Subcutaneous abdominal adipose tissue (tissue), 5 donors: ENCODE results near the gene MAMDC2.

ENCODE experiments used
- H3K27ac ChIP-seq: one replicate; pipeline ENCODE4 v1.7.0; 2013; ENCODE audit warnings: low read depth, mild to moderate bottlenecking, inconsistent platforms, low read length, moderate library complexity
- H3K27me3 ChIP-seq, 5 donors: one replicate each; pipeline ENCODE4 v1.7.0; 2013; ENCODE audit warnings: low read length in 5 of 5, inconsistent platforms in 1 of 5; ENCODE audit not compliant: control insufficient read depth in 5 of 5, insufficient read depth in 4 of 5
- H3K36me3 ChIP-seq, 5 donors: one replicate each; pipeline ENCODE4 v1.7.0; 2013; ENCODE audit warnings: low read length in 5 of 5; ENCODE audit not compliant: control insufficient read depth in 5 of 5, insufficient read depth in 5 of 5
- H3K4me1 ChIP-seq, 5 donors: one replicate each; pipeline ENCODE4 v1.7.0; 2013; ENCODE audit warnings: low read length in 5 of 5, mild to moderate bottlenecking in 3 of 5, moderate library complexity in 1 of 5; ENCODE audit not compliant: control insufficient read depth in 5 of 5, insufficient read depth in 5 of 5
- H3K4me3 ChIP-seq, 5 donors: one replicate each; pipeline ENCODE4 v1.7.0; 2013; ENCODE audit warnings: low read length in 5 of 5, low read depth in 1 of 5
- H3K9ac ChIP-seq, 5 donors: one replicate each; pipeline ENCODE4 v1.7.0; 2013; ENCODE audit warnings: low read length in 5 of 5, mild to moderate bottlenecking in 4 of 5, moderate library complexity in 3 of 5
- H3K9me3 ChIP-seq, 5 donors: one replicate each; pipeline ENCODE4 v1.7.0; 2013; ENCODE audit warnings: low read length in 5 of 5; ENCODE audit not compliant: control insufficient read depth in 5 of 5
- donor health status: healthy.
- donor health status: healthy.
- donor health status: healthy.
- donor health status: healthy.
- donor health status: healthy.

The MAMDC2 gene

GRCh38 chr9:70136632-70137031 lies 93.0 kb downstream of the MAMDC2 start:
- Histone ChIP-seq H3K4me3 (no peak overlapping the region), H3K9ac (no peak overlapping the region), H3K36me3 (peaks cover 0 to 16% (median 5%) of the 10 kb centered on the region in 5 donors), H3K9me3 (no peaks in the 10 kb centered on the region), H3K4me1 (no peaks in the 10 kb centered on the region), H3K27me3 (no peaks in the 10 kb centered on the region), H3K27ac (no peak overlapping the region)

GRCh38 chr9:70137577-70137976 lies 93.9 kb downstream of the MAMDC2 start:
- Histone ChIP-seq H3K4me1 (no peaks in the 10 kb centered on the region), H3K9me3 (no peaks in the 10 kb centered on the region), H3K4me3 (no peak overlapping the region), H3K9ac (no peak overlapping the region), H3K27ac (no peak overlapping the region), H3K27me3 (no peaks in the 10 kb centered on the region), H3K36me3 (peaks cover 0 to 18% (median 5%) of the 10 kb centered on the region in 5 donors)

GRCh38 chr9:70142101-70142500 lies 98.5 kb downstream of the MAMDC2 start:
- Histone ChIP-seq H3K27ac (no peak overlapping the region), H3K36me3 (peaks cover 0 to 18% (median 6%) of the 10 kb centered on the region in 5 donors), H3K9ac (no peak overlapping the region), H3K27me3 (no peaks in the 10 kb centered on the region), H3K9me3 (no peaks in the 10 kb centered on the region), H3K4me1 (no peaks in the 10 kb centered on the region), H3K4me3 (no peak overlapping the region)

GRCh38 chr9:70143394-70144130 lies 99.9 kb downstream of the MAMDC2 start:
- Histone ChIP-seq H3K9ac (no peak overlapping the region), H3K4me3 (no peak overlapping the region), H3K27me3 (no peaks in the 10 kb centered on the region), H3K27ac (no peak overlapping the region), H3K9me3 (no peaks in the 10 kb centered on the region), H3K36me3 (peaks cover 3 to 14% (median 6%) of the 10 kb centered on the region in 5 donors), H3K4me1 (no peaks in the 10 kb centered on the region)

GRCh38 chr9:70144131-70144503 lies 100.5 kb downstream of the MAMDC2 start:
- Histone ChIP-seq H3K4me3 (no peak overlapping the region), H3K27me3 (no peaks in the 10 kb centered on the region), H3K9me3 (no peaks in the 10 kb centered on the region), H3K4me1 (no peaks in the 10 kb centered on the region), H3K27ac (no peak overlapping the region), H3K9ac (no peak overlapping the region), H3K36me3 (peaks cover 3 to 14% (median 6%) of the 10 kb centered on the region in 5 donors)

GRCh38 chr9:70145981-70146380 lies 102.3 kb downstream of the MAMDC2 start:
- Histone ChIP-seq H3K27me3 (no peaks in the 10 kb centered on the region), H3K4me1 (no peaks in the 10 kb centered on the region), H3K4me3 (no peak overlapping the region), H3K27ac (no peak overlapping the region), H3K9me3 (no peaks in the 10 kb centered on the region), H3K9ac (no peak overlapping the region), H3K36me3 (peaks cover 3 to 15% (median 6%) of the 10 kb centered on the region in 5 donors)

GRCh38 chr9:70147196-70147595 lies 103.5 kb downstream of the MAMDC2 start:
- peaks cover 6 to 13% (median 6%) of the 10 kb centered on the region in 5 donors for H3K36me3 ChIP-seq
- H3K27ac ChIP-seq: no peak overlapping the region
- H3K9me3 ChIP-seq: no peaks in the 10 kb centered on the region
- no peak overlapping the region for H3K9ac ChIP-seq
- no peaks in the 10 kb centered on the region for H3K27me3 ChIP-seq
- H3K4me1 ChIP-seq: no peaks in the 10 kb centered on the region
- no peak overlapping the region for H3K4me3 ChIP-seq

GRCh38 chr9:70147651-70148050 lies 104.0 kb downstream of the MAMDC2 start:
- no peaks in the 10 kb centered on the region for H3K4me1 ChIP-seq
- H3K36me3 ChIP-seq: peaks cover 6 to 13% (median 6%) of the 10 kb centered on the region in 5 donors
- H3K9ac ChIP-seq: no peak overlapping the region
- no peak overlapping the region for H3K4me3 ChIP-seq
- H3K27ac ChIP-seq: no peak overlapping the region
- no peaks in the 10 kb centered on the region for H3K9me3 ChIP-seq
- H3K27me3 ChIP-seq: no peaks in the 10 kb centered on the region

- Histone ChIP-seq H3K27ac (no peak overlapping the region), H3K36me3 (peaks cover 0 to 13% (median 6%) of the 10 kb centered on the region in 5 donors), H3K4me3 (no peak overlapping the region), H3K9me3 (no peaks in the 10 kb centered on the region), H3K9ac (no peak overlapping the region), H3K4me1 (no peaks in the 10 kb centered on the region), H3K27me3 (no peaks in the 10 kb centered on the region)
These were observed 108.7 kb downstream of the MAMDC2 start for GRCh38 chr9:70152350-70152749.

GRCh38 chr9:70156729-70157128 lies 113.1 kb downstream of the MAMDC2 start:
- H3K36me3 ChIP-seq: peaks cover 0 to 6% (median 2%) of the 10 kb centered on the region in 5 donors
- no peaks in the 10 kb centered on the region for H3K27me3 ChIP-seq
- no peak overlapping the region for H3K4me3 ChIP-seq
- no peak overlapping the region for H3K27ac ChIP-seq
- no peaks in the 10 kb centered on the region for H3K9me3 ChIP-seq
- H3K9ac ChIP-seq: no peak overlapping the region
- peaks cover 0 to 4% (median 0%) of the 10 kb centered on the region in 5 donors for H3K4me1 ChIP-seq
